RWPE1 (cell line): ENCODE measurements around the gene HS6ST1.

Source experiments
- CTCF ChIA-PET: fragments of 350-600 bp; sonication (Branson Sonifier 250); formaldehyde crosslinking; extraction: SDS; loops from one replicate; lab custom pipeline; 2021; lab: Yijun Ruan, JAX
- POLR2A ChIA-PET: fragments of 400-600 bp; formaldehyde crosslinking; extraction: SDS; loops from one replicate; lab custom pipeline; 2020; ENCODE audit warnings: antibody characterized with exemption; ENCODE audit not compliant: low non-redundant PET; lab: Yijun Ruan, JAX
- DNase-seq: peaks from one replicate; pipeline ENCODE4 v3.0.0; 2012; ENCODE audit warnings: low spot score
- H3K27ac ChIP-seq: fragments of 450-650 bp; 2 replicates; pipeline ENCODE4 v1.5.1; 2017
- TF ChIP-seq, protein P1 (sequence below): fragments of 450-650 bp; conservative IDR thresholded peaks from 2 replicates; pipeline ENCODE4 v1.5.1; 2017; ENCODE audit warnings: low read depth, mild to moderate bottlenecking

HS6ST1 gene

DNA sequence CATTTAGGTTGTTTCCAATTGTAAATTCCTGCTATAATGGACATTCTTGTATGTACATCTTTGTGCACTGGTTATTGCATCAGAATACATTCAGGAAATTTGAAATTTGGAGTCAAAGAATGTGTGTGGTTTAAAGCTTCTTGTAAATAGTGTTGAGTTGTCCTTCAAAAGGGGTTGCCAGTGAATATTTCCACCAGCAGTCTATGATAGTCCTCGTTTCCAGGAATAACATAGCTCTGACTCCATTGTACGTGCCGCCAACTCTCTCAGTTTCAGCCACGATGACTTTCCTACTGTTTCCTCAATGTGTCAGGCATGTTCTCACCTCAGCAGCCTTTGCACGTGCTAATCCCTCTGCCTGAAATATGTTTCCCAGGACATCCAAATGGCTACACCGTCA lies 10.9 kb upstream of the HS6ST1 start:
- ChIA-PET POLR2A (no interaction called here), CTCF (interaction anchor here (0.6 kb wide), 1 partner anchor 10 kb away, joined by 3 read pairs; no protein-coding TSS in a partner anchor)
- H3K27ac ChIP-seq: no peak overlapping the region
- TF ChIP-seq, protein P1, sequence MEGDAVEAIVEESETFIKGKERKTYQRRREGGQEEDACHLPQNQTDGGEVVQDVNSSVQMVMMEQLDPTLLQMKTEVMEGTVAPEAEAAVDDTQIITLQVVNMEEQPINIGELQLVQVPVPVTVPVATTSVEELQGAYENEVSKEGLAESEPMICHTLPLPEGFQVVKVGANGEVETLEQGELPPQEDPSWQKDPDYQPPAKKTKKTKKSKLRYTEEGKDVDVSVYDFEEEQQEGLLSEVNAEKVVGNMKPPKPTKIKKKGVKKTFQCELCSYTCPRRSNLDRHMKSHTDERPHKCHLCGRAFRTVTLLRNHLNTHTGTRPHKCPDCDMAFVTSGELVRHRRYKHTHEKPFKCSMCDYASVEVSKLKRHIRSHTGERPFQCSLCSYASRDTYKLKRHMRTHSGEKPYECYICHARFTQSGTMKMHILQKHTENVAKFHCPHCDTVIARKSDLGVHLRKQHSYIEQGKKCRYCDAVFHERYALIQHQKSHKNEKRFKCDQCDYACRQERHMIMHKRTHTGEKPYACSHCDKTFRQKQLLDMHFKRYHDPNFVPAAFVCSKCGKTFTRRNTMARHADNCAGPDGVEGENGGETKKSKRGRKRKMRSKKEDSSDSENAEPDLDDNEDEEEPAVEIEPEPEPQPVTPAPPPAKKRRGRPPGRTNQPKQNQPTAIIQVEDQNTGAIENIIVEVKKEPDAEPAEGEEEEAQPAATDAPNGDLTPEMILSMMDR: no peak
- DNase-seq: no peak

DNA sequence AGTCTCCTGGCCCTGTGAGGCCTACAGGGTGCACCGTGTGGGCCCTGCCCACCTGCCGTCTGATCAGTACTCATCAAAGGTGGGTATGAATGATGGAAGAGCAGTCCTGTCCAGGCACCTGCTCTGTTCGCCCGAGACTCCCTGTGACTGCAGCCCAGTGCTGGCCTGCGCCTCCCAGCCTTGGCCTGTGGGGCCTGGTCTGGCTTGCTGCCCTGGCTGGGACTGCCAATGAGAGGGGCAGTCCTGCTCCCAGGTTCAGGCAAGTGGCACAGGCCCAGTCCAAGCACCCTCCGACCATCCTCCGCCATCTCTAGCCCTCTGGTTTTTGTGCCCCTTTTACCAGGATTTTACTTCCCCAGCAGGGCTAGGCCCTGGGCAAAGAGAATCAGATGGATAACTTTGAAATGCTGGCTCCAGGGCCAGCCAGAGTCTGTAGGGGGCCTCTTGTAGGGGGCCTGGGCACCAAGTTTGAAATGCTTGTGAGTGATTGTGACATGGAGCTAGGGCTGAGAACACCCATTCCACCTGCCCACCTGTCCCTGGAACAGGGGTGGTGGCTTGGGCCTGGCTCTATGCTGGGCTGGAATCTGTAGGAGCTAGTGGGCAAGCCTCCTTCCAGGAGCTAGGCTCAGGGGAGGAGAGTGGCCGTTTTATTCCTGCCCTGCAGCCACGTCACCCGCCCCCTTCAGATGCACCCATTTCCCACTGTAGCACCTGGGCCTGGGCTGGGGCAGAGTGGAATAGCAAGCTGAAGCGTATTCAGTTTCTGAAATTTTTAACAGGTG lies 8.7 kb upstream of the HS6ST1 start:
- TF ChIP-seq, protein P1: no peak
- ChIA-PET POLR2A (no interaction called here), CTCF (no interaction called here)
- no peak for DNase-seq
- H3K27ac ChIP-seq: no peak overlapping the region

DNA sequence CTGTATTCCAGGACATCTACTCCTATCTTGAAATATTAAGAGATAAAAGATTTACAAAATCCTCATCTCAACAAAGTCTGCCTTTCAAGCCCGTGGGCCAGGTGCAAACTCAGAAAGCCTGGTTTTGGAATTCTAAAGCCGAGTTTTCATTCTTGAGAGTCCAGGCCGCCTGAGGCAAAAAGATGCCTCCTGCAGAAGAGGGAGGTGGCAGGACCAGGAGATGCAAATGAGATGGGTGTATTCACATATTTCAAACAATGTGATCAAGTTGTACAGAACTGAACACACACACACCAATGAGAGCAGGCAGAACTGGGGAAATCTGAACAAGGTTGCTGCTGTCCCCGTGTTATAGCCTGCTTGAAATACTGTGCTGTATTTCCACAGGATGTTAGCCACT lies 7.7 kb upstream of the HS6ST1 start:
- TF ChIP-seq, protein P1: no peak
- DNase-seq: no peak
- no peak overlapping the region for H3K27ac ChIP-seq
- POLR2A ChIA-PET: no interaction called here
- CTCF ChIA-PET: no interaction called here

DNA sequence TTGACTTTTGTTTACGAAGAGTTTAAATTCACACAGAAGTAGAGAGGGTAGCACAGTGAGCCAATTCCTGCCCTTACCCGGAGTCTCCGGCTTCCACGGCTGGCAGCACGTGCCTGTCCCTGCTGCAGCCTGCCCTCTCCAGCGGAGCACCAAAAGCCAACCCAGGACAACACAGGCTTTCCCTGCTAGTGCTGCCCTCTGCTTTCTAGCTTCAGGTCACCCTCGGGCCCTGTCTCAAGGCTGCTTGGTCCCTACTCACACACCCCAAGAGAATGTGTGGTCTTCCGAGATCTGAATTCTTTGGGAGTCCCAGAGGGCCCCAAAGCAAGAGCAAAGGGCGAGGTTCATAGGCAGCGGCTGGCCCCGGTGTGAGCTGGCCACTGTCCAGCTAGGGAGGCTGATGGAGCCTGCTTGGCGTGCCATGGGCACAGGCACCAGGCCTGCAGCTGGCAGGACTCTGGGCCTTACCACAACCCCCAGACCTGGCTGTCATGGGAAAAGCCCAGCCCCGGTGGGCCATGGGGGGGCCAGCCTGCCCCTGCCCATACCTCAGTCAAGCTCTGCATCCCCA lies 7.0 kb upstream of the HS6ST1 start:
- peak overlapping the region; percentile 26; the same call in 1 of the 2 replicates for H3K27ac ChIP-seq
- ChIA-PET CTCF (no interaction called here), POLR2A (no interaction called here)
- DNase-seq: no peak
- TF ChIP-seq, protein P1: no peak

DNA sequence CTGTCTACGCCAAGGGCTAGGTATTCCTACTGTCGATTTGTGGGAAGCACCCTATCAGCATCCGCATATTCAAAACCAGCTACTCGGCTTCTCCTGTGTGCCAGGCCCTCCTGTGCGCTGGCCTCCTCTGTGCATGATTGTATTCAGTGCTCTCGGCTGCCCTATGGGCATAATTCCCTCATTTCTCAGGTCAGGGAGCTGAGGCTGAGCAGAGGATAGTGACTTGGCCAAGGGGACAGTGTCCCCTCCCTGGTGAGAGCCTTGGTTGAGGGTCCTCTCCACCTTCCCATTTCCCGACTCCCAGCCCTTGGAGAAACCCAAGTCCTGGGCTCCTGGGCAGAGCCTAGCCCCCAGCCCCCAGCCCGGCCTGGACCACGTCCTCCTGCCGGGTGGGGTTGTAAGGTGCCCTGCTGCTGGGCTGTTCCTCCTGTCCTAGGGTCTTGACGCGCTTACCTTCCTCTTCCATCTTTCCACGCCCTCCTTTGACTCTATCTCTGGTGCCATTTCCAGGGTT lies 6.3 kb upstream of the HS6ST1 start:
- TF ChIP-seq, protein P1: no peak
- DNase-seq: no peak
- ChIA-PET CTCF (interaction anchor here (0.6 kb wide), 2 partner anchors 131 to 196 kb away, joined by 3 read pairs; no protein-coding TSS in a partner anchor), POLR2A (no interaction called here)
- no peak overlapping the region for H3K27ac ChIP-seq

DNA sequence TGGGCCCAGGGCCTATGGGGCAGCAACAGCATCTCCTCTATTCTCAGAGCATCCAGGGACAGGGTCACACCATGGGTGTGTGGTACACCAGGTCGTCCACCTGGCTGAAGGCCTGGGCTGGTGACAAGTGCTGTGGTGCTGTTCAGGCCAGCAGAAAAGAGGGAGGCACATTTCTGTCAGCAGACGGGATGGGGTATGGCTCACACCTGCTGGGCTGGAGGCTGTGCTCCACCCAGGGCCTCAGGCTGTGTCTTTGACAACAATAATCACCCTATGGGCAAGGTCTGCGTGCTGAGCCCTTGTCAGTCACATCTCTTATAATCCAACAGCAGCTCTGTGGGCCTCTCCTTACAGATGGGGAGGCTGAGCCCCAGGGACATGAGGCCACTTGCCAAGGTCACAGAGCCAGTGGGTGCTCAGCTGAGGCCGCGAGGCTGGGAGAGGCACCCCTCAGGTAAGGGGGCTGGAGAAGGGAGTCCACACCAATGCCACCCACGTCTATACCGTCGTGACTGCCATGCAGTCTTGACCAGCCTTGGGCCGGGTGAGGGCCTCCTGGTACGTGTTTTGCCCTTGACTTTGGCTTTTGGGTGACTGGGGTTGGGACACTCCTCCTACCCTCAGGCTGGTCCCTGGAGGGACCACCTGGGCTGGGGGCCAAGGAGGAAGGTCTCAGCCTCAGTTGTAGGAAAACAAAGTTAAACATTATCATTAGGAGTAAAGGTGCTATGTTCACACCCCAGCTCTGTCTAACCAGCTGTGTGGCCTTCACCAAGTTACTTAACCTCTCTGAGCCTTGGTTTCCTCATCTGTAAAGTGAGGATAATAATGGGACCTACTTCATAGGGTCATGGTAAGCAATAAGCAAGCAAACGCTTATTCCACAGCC lies 5.6 kb upstream of the HS6ST1 start:
- ChIA-PET POLR2A (no interaction called here), CTCF (interaction anchor here (0.6 kb wide), 2 partner anchors 40 to 195 kb away, joined by 3 read pairs; no protein-coding TSS in a partner anchor)
- TF ChIP-seq, protein P1: no peak
- no peak overlapping the region for H3K27ac ChIP-seq
- DNase-seq: no peak
